Ishikawa (cell line): Measurements from ENCODE around the gene ASS1.

Source experiments
- CEBPB ChIP-seq: IDR thresholded peaks from 2 replicates; pipeline ENCODE4 v1.6.1; 2012
- EGR1 ChIP-seq: IDR thresholded peaks from 2 replicates; pipeline ENCODE4 v1.6.1; 2012
- EP300 ChIP-seq: IDR thresholded peaks from 2 replicates; pipeline ENCODE4 v1.6.1; 2012; ENCODE audit warnings: borderline replicate concordance
- NFIC ChIP-seq: IDR thresholded peaks from 2 replicates; pipeline ENCODE4 v1.6.1; 2012

DNA sequence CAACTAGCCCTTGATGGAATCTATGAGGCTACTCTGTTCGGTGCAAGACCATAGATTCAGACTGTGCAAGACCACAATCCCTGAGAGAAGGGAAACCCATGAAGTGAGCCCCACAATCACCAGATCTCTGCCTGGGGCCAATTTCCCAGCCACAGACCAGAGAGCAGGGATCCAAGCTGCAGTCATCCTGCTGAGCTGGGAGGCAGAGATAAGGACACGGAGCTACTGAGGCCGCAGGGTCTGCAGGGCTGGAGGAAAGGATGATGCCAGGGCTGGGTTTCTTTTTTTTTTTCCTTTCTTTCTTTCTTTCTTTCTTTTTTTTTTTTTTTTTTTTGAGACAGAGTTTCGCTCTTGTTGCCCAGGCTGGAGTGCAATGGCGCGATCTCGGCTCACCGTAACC lies 86.9 kb downstream of the ASS1 start:
- TF ChIP-seq EGR1: no peak
- TF ChIP-seq CEBPB: no peak
- no peak for TF ChIP-seq NFIC
- TF ChIP-seq EP300: no peak
